OCI-LY1 (cell line): Measurements from ENCODE around the gene CAPN11.

ENCODE experiments used
- H2AFZ ChIP-seq: fragments of 200-600 bp; sonication (generic), shearing (Covaris generic); 2 replicates; pipeline ENCODE4 v1.6.0; 2014; ENCODE audit warnings: antibody characterized with exemption, mild to moderate bottlenecking, low read length
- H3F3A ChIP-seq: fragments of 200-600 bp; sonication (generic), shearing (Covaris generic); 2 replicates; pipeline ENCODE4 v1.6.0; 2014; ENCODE audit warnings: mild to moderate bottlenecking, antibody characterized with exemption, low read length, moderate library complexity; ENCODE audit not compliant: insufficient read depth
- H3K27ac ChIP-seq: fragments of 200-600 bp; sonication (generic); 2 replicates; pipeline ENCODE4 v1.5.1; 2014; ENCODE audit warnings: low read length, mixed run types, mild to moderate bottlenecking, low read depth; ENCODE audit not compliant: poor library complexity, severe bottlenecking
- H3K27me3 ChIP-seq: fragments of 200-600 bp; sonication (generic); 2 replicates; pipeline ENCODE4 v1.6.0; 2014; ENCODE audit warnings: antibody characterized with exemption, mild to moderate bottlenecking, low read length, moderate library complexity; ENCODE audit not compliant: insufficient read depth
- H3K36me3 ChIP-seq: fragments of 200-600 bp; sonication (generic); 2 replicates; pipeline ENCODE4 v1.6.1; 2014; ENCODE audit warnings: mild to moderate bottlenecking, antibody characterized with exemption, low read length, moderate library complexity, mixed read lengths; ENCODE audit not compliant: insufficient read depth
- H3K4me1 ChIP-seq: fragments of 200-600 bp; sonication (generic); 2 replicates; pipeline ENCODE4 v1.5.1; 2014; ENCODE audit warnings: mild to moderate bottlenecking, low read length, moderate library complexity; ENCODE audit not compliant: insufficient read depth, severe bottlenecking
- H3K4me2 ChIP-seq: fragments of 200-600 bp; sonication (generic), shearing (Covaris generic); 2 replicates; pipeline ENCODE4 v1.6.1; 2014; ENCODE audit warnings: low read length
- H3K4me3 ChIP-seq: fragments of 200-600 bp; sonication (generic); 2 replicates; pipeline ENCODE4 v1.5.1; 2014; ENCODE audit warnings: low read length, low read depth, mild to moderate bottlenecking, mixed read lengths; ENCODE audit not compliant: poor library complexity, severe bottlenecking
- H3K79me2 ChIP-seq: fragments of 200-600 bp; shearing (Covaris generic); 2 replicates; pipeline ENCODE4 v1.6.1; 2016; ENCODE audit warnings: mixed run types, low read length, mixed read lengths; ENCODE audit not compliant: insufficient read depth
- H3K9ac ChIP-seq: fragments of 200-600 bp; sonication (generic), shearing (Covaris generic); 2 replicates; pipeline ENCODE4 v1.6.1; 2014; ENCODE audit warnings: mild to moderate bottlenecking, low read length, mixed read lengths
- H3K9me2 ChIP-seq: fragments of 200-600 bp; sonication (generic), shearing (Covaris generic); 2 replicates; pipeline ENCODE4 v1.6.1; 2014; ENCODE audit warnings: low read depth, mild to moderate bottlenecking, low read length, mixed read lengths
- H3K9me3 ChIP-seq: fragments of 200-600 bp; shearing (Covaris generic); 2 replicates; pipeline ENCODE4 v1.6.1; 2014; ENCODE audit warnings: low read length, mixed read lengths
- H4K20me1 ChIP-seq: fragments of 200-600 bp; sonication (generic), shearing (Covaris generic); 2 replicates; pipeline ENCODE4 v1.6.0; 2016; ENCODE audit warnings: mild to moderate bottlenecking, low read length; ENCODE audit not compliant: insufficient read depth
- EZH2 ChIP-seq: fragments of 200-600 bp; sonication (generic), shearing (Covaris generic); IDR thresholded peaks from 2 replicates; pipeline ENCODE4 v1.8.0; 2017; ENCODE audit warnings: borderline replicate concordance, mixed run types, mild to moderate bottlenecking, antibody characterized with exemption, low read length, moderate library complexity, mixed read lengths
- TF ChIP-seq, protein P1 (sequence below): fragments of 200-600 bp; sonication (generic), shearing (Covaris generic); IDR thresholded peaks from 2 replicates; pipeline ENCODE4 v1.5.1; 2017; ENCODE audit warnings: mild to moderate bottlenecking, antibody characterized with exemption, low read length, moderate library complexity, mixed read lengths

CAPN11 gene

GRCh38 chr6:44110966-44111365, 47.7 kb upstream of the CAPN11 start:
- Histone ChIP-seq H3K4me3 (no peak overlapping the region), H3K79me2 (peaks cover 3% of the 10 kb centered on the region), H3K4me1 (no peaks in the 10 kb centered on the region), H2AFZ (no peak overlapping the region), H3K27ac (no peak overlapping the region), H3K27me3 (no peaks in the 10 kb centered on the region), H3K9me2 (no peaks in the 10 kb centered on the region), H3K9ac (no peak overlapping the region), H3K4me2 (no peak overlapping the region), H4K20me1 (no peaks in the 10 kb centered on the region), H3F3A (no peaks in the 10 kb centered on the region), H3K36me3 (peaks cover 78% of the 10 kb centered on the region), H3K9me3 (no peaks in the 10 kb centered on the region)
- TF ChIP-seq EZH2 = no peak
- TF ChIP-seq, protein P1, sequence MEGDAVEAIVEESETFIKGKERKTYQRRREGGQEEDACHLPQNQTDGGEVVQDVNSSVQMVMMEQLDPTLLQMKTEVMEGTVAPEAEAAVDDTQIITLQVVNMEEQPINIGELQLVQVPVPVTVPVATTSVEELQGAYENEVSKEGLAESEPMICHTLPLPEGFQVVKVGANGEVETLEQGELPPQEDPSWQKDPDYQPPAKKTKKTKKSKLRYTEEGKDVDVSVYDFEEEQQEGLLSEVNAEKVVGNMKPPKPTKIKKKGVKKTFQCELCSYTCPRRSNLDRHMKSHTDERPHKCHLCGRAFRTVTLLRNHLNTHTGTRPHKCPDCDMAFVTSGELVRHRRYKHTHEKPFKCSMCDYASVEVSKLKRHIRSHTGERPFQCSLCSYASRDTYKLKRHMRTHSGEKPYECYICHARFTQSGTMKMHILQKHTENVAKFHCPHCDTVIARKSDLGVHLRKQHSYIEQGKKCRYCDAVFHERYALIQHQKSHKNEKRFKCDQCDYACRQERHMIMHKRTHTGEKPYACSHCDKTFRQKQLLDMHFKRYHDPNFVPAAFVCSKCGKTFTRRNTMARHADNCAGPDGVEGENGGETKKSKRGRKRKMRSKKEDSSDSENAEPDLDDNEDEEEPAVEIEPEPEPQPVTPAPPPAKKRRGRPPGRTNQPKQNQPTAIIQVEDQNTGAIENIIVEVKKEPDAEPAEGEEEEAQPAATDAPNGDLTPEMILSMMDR = no peak

- Histone ChIP-seq H3K9me2 (no peaks in the 10 kb centered on the region), H3K4me1 (no peaks in the 10 kb centered on the region), H3K27me3 (no peaks in the 10 kb centered on the region), H3K9me3 (no peaks in the 10 kb centered on the region), H3K27ac (no peak overlapping the region), H3K4me3 (no peak overlapping the region), H3K4me2 (no peak overlapping the region), H4K20me1 (no peaks in the 10 kb centered on the region), H3K9ac (no peak overlapping the region), H3K79me2 (peaks cover 10% of the 10 kb centered on the region), H2AFZ (no peak overlapping the region), H3K36me3 (peaks cover 74% of the 10 kb centered on the region), H3F3A (no peaks in the 10 kb centered on the region)
- TF ChIP-seq, protein P1 = no peak
- no peak for TF ChIP-seq EZH2
Observed at GRCh38 chr6:44111434-44112417, 46.9 kb upstream of the CAPN11 start.

DNA sequence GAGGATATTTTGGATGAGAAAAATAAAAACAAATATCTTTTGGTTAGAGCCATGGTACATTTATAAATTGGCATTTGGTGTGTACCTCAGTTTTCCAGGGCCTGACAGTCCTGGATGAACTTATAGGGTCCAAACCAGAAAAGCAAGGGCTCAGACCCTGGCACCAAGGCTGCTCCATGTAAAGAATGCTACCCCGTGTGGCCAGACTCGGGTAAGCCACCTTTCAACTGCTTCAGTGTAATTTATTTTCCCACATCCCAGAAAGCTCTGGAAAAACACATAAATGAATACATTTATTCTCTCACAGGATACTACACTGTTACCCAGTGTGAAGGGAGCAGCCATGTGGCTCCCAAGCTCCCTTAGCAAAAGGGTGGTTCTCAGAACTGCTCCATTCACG, 45.2 kb upstream of the CAPN11 start:
- Histone ChIP-seq H3K4me3 (no peak overlapping the region), H3F3A (no peaks in the 10 kb centered on the region), H3K9me2 (no peaks in the 10 kb centered on the region), H3K4me1 (peaks cover 8% of the 10 kb centered on the region), H3K27me3 (no peaks in the 10 kb centered on the region), H3K9ac (no peak overlapping the region), H3K9me3 (no peaks in the 10 kb centered on the region), H3K4me2 (no peak overlapping the region), H2AFZ (no peak overlapping the region), H3K79me2 (peaks cover 27% of the 10 kb centered on the region), H3K27ac (no peak overlapping the region), H4K20me1 (no peaks in the 10 kb centered on the region), H3K36me3 (peaks cover 71% of the 10 kb centered on the region)
- TF ChIP-seq, protein P1 = peak; percentile 22; the same call in 1 of the 2 replicates
- no peak for TF ChIP-seq EZH2
